ENCODE measurements around the gene NCS1. TPM values are rescaled to one million over a fixed set of nuclear protein-coding genes. Genes with fewer than 3 reads are reported as not detected.
A peak's percentile ranks its signal among the peaks of the same experiment; 100 is the strongest.

Gene NCS1
- total RNA-seq, 2 donors from 2014 or later = 3.8 to 21.3 TPM

DNA sequence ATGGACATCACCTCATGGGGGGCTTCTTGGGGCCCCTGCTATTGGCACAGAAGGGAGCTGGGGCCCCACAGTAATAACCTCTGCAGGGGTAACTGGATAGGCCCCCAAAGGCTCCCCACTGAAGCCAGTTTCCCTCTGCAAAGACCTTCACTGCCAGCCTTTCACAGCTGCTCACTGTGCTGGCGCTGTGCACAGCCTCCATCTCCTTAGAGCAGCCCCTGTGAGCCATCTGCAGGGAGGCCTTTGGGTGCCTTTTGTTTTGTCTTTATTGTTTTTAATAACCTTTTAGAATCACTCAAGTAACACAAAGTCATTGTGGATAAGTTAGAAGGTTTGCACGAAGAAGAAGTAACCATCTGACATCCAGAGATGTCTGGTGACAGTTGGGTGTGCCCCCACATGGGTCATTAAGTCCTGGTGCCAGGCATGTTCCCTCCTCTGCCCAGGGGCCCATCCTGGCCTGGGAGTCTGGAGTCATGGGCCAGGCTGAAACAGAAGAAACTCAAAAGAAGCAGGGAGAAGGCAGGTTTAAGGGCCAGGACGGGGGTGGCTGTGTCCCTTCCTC is 42.7 kb downstream of the NCS1 start:
- H3K9me3 ChIP-seq = no peaks in the 10 kb centered on the region
- no peak for DNase-seq
- H3K27ac ChIP-seq = no peak overlapping the region
- no peaks in the 10 kb centered on the region for H3K36me3 ChIP-seq
- no peaks in the 10 kb centered on the region for H3K4me1 ChIP-seq
- H3K9ac ChIP-seq (ENCODE audit: low read depth in 2 of 2, low read length in 2 of 2) = no peak overlapping the region
- H3K4me3 ChIP-seq = no peak overlapping the region
- intact Hi-C loops (cut with DNase I) = no loop called here
- TF ChIP-seq, protein P1, sequence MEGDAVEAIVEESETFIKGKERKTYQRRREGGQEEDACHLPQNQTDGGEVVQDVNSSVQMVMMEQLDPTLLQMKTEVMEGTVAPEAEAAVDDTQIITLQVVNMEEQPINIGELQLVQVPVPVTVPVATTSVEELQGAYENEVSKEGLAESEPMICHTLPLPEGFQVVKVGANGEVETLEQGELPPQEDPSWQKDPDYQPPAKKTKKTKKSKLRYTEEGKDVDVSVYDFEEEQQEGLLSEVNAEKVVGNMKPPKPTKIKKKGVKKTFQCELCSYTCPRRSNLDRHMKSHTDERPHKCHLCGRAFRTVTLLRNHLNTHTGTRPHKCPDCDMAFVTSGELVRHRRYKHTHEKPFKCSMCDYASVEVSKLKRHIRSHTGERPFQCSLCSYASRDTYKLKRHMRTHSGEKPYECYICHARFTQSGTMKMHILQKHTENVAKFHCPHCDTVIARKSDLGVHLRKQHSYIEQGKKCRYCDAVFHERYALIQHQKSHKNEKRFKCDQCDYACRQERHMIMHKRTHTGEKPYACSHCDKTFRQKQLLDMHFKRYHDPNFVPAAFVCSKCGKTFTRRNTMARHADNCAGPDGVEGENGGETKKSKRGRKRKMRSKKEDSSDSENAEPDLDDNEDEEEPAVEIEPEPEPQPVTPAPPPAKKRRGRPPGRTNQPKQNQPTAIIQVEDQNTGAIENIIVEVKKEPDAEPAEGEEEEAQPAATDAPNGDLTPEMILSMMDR (IDR thresholded peaks at IDR 0.05) = no peak
- no peaks in the 10 kb centered on the region for H3K27me3 ChIP-seq

DNA sequence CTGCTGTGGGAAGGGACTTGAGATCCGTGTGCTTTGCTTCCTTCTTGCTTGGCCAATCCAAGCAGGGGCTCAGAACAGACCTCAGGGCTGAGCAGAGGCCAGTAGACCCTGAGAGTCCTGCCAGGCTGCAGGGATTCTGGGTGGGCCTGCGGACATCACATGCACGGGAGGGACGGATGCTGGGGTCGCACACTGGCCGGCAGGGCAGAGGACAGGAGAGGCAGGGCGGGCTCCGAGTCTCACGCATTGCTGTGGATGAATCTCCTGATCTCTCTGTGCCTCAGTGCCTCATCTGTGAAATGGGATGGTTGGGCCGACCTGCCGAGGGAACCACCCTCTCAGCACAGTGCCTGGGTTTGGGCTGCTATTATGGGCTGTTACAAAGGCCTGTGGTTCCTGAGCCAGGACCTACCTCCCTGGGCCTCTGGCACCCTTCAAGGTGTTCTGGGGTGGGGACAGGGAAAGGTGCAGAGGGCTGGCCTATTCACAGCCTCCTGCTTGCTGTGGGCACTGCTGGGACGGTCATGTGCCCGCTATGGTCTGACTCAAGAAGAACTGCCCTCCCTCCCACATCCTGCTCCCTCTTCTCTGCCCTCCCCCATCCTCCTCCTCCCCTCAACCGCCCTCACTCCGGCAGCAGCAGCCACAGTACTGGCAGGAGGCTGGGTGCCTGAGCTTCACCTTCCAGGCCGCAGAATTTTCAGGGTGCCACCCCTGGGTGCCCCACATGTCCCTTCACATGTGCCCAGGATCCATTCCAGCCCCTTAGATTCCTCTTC is 43.3 kb downstream of the NCS1 start:
- intact Hi-C loops (cut with DNase I) = no loop called here
- Histone ChIP-seq H3K36me3 (no peaks in the 10 kb centered on the region), H3K4me3 (no peak overlapping the region), H3K27ac (no peak overlapping the region), H3K9me3 (no peaks in the 10 kb centered on the region), H3K4me1 (no peaks in the 10 kb centered on the region), H3K9ac (ENCODE audit: low read depth in 2 of 2, low read length in 2 of 2) (no peak overlapping the region), H3K27me3 (no peaks in the 10 kb centered on the region)
- TF ChIP-seq, protein P1 (IDR thresholded peaks at IDR 0.05) = no peak
- DNase-seq = no peak

DNA sequence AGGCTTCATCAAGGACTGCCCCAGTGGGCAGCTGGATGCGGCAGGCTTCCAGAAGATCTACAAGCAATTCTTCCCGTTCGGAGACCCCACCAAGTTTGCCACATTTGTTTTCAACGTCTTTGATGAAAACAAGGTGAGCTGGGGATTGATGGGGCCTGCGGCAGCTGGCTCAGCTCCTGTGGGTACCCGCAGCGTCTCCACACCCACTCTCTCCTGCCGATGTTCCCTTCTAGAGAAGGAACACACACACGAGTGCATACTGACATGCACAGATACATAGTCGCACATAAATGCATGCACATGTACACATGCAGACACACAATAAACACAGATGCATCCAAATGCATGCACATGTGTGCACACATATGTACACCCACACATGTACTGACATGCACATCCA is 45.6 kb downstream of the NCS1 start:
- H3K27me3 ChIP-seq = no peaks in the 10 kb centered on the region
- no peaks in the 10 kb centered on the region for H3K36me3 ChIP-seq
- no peaks in the 10 kb centered on the region for H3K4me1 ChIP-seq
- intact Hi-C loops (cut with DNase I) = no loop called here
- no peaks in the 10 kb centered on the region for H3K9me3 ChIP-seq
- no peak overlapping the region for H3K9ac ChIP-seq (ENCODE audit: low read depth in 2 of 2, low read length in 2 of 2)
- no peak overlapping the region for H3K4me3 ChIP-seq
- TF ChIP-seq, protein P1 (IDR thresholded peaks at IDR 0.05) = no peak
- DNase-seq = no peak
- no peak overlapping the region for H3K27ac ChIP-seq

DNA sequence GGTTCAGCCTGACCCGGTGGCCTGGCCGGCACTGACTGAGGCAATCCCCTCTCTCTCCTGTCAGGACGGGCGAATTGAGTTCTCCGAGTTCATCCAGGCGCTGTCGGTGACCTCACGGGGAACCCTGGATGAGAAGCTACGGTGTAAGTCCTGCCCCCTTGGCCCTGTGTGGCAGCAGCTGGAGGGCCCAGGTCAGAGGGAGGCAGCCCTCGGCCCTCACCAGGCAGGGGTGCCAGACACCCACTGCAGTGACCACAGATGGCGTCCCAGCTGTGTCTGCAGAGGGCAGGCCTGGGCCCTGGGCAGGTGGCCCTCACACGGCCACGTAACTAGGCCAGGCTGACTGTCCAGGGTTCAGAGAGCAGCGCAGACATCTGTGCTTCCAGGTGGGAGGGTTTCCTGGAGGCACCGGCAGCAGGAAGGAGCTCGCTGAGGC is 47.5 kb downstream of the NCS1 start:
- Histone ChIP-seq H3K4me1 (no peaks in the 10 kb centered on the region), H3K36me3 (no peaks in the 10 kb centered on the region), H3K9ac (ENCODE audit: low read depth in 2 of 2, low read length in 2 of 2) (peak overlapping the region in 1 of 2 donors; percentile 15), H3K9me3 (no peaks in the 10 kb centered on the region), H3K27ac (no peak overlapping the region), H3K27me3 (no peaks in the 10 kb centered on the region), H3K4me3 (no peak overlapping the region)
- TF ChIP-seq, protein P1 (IDR thresholded peaks at IDR 0.05) = no peak
- no peak for DNase-seq
- intact Hi-C loops (cut with DNase I) = no loop called here

DNA sequence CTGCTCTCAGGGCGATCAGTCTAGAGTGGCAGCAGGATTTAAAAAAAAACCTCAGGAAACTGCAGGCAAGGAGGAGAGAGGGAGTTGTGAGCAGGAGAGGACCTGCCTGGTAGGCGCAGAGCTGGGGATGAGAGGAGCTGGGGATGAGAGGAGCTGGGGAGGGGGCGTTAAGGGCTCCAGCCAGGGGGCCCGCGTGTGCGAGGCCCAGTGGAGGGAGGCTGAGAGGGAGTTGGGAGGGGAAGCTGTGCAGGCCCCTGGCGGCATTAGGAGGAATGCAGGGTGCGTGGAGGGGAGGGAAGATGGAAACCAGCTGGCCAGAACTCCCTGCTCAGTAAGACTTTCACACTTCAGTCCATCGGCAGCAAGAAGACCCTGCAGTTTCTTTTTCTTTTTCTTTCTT is 48.1 kb downstream of the NCS1 start:
- H3K4me1 ChIP-seq = no peaks in the 10 kb centered on the region
- DNase-seq = no peak
- no peaks in the 10 kb centered on the region for H3K36me3 ChIP-seq
- intact Hi-C loops (cut with DNase I) = no loop called here
- no peaks in the 10 kb centered on the region for H3K27me3 ChIP-seq
- no peak overlapping the region for H3K4me3 ChIP-seq
- peak overlapping the region in 1 of 2 donors; percentile 15 for H3K9ac ChIP-seq (ENCODE audit: low read depth in 2 of 2, low read length in 2 of 2)
- no peaks in the 10 kb centered on the region for H3K9me3 ChIP-seq
- H3K27ac ChIP-seq = no peak overlapping the region
- TF ChIP-seq, protein P1 (IDR thresholded peaks at IDR 0.05) = no peak

Measured in colonic mucosa (tissue), 4 donors.